ENCODE results near the gene MAX. TPM values are rescaled to one million over a fixed set of nuclear protein-coding genes. Genes with fewer than 3 reads are reported as not detected.

Gene MAX
- total RNA-seq, 6 donors from 2014 or later: 53.7 to 146 (median 68.2) TPM

DNA sequence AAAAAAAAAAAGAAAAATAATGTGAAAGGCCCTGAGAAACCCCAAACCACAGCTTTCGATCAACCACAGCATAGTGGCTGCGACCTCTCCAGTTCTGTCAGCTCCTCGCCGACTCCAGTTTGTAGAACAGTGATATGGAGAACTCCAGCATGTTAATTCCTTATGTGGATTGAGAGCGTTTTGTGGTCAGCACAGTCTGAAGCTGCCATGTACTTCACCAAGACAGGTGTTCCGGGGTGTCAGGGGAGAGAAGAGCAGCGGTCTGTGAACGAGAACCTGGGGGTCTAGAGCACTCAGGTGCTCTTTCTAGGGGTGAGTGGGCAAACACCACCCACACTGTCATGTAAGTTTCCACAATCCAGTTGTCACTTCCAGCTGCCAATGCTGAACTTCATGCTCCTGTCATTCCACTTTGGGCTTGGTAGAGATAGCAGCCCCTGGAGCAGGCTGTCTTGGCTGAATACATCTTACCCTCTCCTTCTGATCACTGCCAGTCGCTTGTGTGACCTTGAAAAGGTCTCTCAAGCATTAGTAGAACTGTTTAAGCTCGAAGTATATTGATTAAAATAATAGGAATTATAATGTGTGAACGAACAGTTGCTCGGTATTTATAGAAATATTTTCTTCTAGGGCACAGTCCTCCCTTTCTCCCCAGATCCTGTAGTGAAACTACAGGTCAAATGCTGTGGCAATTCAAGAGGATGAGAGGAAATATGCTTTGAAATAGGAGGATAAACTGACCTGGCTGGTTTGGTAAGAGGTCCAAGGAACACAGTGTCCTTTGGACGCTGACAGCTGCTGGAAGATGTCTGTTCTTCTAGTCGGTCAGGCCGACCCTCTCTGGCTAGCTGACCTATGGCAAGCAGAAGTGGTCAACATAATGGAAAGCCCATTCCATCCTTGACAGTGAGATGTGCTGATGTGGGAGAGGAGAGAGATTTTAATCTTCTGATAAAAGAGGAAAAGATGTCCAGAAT lies 15.7 kb upstream of the MAX start:
- H3K27ac ChIP-seq: no peak overlapping the region
- no peak for DNase-seq

DNA sequence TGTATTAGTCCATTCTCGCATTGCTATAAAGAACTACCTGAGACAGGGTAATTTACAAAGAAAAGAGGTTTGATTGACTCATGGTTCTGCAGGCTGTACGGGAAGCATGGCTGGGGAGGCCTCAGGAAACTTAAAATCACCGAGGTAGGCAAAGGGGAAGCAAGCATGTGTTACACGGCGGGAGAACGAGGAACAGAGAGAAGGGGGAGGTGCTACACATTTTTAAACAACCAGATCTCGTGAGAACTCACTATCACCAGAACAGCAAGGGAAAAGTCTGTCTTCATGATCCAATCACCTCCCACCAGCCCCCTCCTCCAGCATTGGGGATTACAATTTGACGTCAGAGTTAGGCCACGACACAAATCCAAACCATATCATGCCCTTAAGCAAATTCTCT lies 13.3 kb upstream of the MAX start:
- H3K4me3 ChIP-seq: no peak overlapping the region
- H3K36me3 ChIP-seq: no peaks in the 10 kb centered on the region
- no peaks in the 10 kb centered on the region for H3K27me3 ChIP-seq
- H3K4me1 ChIP-seq: no peaks in the 10 kb centered on the region
- H3K9me3 ChIP-seq: no peaks in the 10 kb centered on the region
- DNase-seq (no peak), ATAC-seq (ENCODE audit: low FRiP score in 2 of 2) (no peak)
- 70 to 71% methylated on average over 9 of the region's 9 CpGs for WGBS, 2 donors
- no peak overlapping the region for H3K27ac ChIP-seq
- TF ChIP-seq POLR2A (IDR thresholded peaks at IDR 0.05): no peak
- TF ChIP-seq POLR2AphosphoS5 (IDR thresholded peaks at IDR 0.05): no peak
- TF ChIP-seq, protein P1, sequence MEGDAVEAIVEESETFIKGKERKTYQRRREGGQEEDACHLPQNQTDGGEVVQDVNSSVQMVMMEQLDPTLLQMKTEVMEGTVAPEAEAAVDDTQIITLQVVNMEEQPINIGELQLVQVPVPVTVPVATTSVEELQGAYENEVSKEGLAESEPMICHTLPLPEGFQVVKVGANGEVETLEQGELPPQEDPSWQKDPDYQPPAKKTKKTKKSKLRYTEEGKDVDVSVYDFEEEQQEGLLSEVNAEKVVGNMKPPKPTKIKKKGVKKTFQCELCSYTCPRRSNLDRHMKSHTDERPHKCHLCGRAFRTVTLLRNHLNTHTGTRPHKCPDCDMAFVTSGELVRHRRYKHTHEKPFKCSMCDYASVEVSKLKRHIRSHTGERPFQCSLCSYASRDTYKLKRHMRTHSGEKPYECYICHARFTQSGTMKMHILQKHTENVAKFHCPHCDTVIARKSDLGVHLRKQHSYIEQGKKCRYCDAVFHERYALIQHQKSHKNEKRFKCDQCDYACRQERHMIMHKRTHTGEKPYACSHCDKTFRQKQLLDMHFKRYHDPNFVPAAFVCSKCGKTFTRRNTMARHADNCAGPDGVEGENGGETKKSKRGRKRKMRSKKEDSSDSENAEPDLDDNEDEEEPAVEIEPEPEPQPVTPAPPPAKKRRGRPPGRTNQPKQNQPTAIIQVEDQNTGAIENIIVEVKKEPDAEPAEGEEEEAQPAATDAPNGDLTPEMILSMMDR (IDR thresholded peaks at IDR 0.05): no peak
- no peak for TF ChIP-seq EP300 (IDR thresholded peaks at IDR 0.05)

More for the DNA sequence above, 15.7 kb upstream of the MAX start:
- Histone ChIP-seq H3K4me1 (no peaks in the 10 kb centered on the region), H3K36me3 (no peaks in the 10 kb centered on the region), H3K4me3 (no peak overlapping the region), H3K27me3 (no peaks in the 10 kb centered on the region), H3K9me3 (no peaks in the 10 kb centered on the region)
- WGBS, 2 donors: 72% methylated on average over 15 of the region's 15 CpGs
- ATAC-seq (ENCODE audit: low FRiP score in 2 of 2): no peak
- TF ChIP-seq POLR2A (IDR thresholded peaks at IDR 0.05) (no peak), EP300 (IDR thresholded peaks at IDR 0.05) (no peak), POLR2AphosphoS5 (IDR thresholded peaks at IDR 0.05) (no peak)
- TF ChIP-seq, protein P1 (IDR thresholded peaks at IDR 0.05): no peak

DNA sequence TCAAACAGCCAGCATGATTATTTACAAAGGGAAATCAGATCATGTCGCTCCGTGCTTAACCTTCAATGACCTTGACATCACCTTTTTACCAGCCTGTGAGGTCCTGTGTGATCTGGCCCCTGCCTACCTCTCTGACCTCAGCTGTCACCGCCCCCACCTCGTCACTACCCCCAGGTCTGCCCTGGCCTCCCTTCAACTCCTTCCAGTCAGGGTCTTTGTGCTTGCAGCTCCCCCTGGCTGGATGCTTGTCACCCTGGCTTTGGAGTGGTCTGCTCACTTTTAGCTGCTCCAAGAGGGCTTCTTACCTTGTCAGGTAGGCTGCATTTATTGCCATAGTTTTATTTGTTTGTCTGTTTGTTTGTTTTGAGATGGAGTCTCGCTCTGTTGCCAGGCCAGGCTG lies 8.2 kb upstream of the MAX start:
- Histone ChIP-seq H3K36me3 (no peaks in the 10 kb centered on the region), H3K27me3 (no peaks in the 10 kb centered on the region), H3K27ac (no peak overlapping the region), H3K4me1 (no peaks in the 10 kb centered on the region), H3K9me3 (no peaks in the 10 kb centered on the region), H3K4me3 (no peak overlapping the region)
- ATAC-seq (ENCODE audit: low FRiP score in 2 of 2) (no peak), DNase-seq (no peak)
- WGBS, 2 donors: 66 to 74% methylated on average over 5 of the region's 5 CpGs
- TF ChIP-seq EP300 (IDR thresholded peaks at IDR 0.05) (no peak), POLR2A (IDR thresholded peaks at IDR 0.05) (no peak), POLR2AphosphoS5 (IDR thresholded peaks at IDR 0.05) (no peak)
- TF ChIP-seq, protein P1 (IDR thresholded peaks at IDR 0.05): no peak

DNA sequence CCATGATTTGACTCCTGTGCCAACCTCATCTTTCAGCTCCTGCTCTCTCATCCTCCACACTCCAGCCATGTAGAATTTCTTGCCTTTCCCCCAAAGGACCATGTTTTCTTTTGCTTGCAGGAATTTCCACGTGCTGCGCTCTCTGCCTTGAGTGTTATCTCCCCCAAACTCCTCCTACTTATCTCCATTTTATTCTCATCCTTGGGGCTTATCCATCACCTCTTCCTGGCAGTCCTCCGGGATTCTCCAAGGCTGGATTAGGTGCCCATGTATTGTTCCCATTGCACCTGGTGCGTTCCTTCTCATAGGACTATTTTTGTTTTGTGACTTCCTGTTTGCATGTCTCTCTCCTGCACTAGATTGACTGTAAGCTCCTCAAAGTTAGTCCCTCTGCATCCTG lies 7.0 kb upstream of the MAX start:
- ATAC-seq (ENCODE audit: low FRiP score in 2 of 2) (no peak), DNase-seq (no peak)
- no peak overlapping the region for H3K4me3 ChIP-seq
- 76 to 88% methylated on average over 4 of the region's 4 CpGs for WGBS, 2 donors
- H3K27ac ChIP-seq: no peak overlapping the region
- no peaks in the 10 kb centered on the region for H3K36me3 ChIP-seq
- no peaks in the 10 kb centered on the region for H3K4me1 ChIP-seq
- no peak for TF ChIP-seq POLR2AphosphoS5 (IDR thresholded peaks at IDR 0.05)
- TF ChIP-seq EP300 (IDR thresholded peaks at IDR 0.05): no peak
- TF ChIP-seq POLR2A (IDR thresholded peaks at IDR 0.05): no peak
- TF ChIP-seq, protein P1 (IDR thresholded peaks at IDR 0.05): no peak
- H3K27me3 ChIP-seq: no peaks in the 10 kb centered on the region
- H3K9me3 ChIP-seq: no peaks in the 10 kb centered on the region

Data from upper lobe of left lung (tissue), 6 donors.